Measurements from ENCODE around the gene SPATA46. TPM values are rescaled to one million over a fixed set of nuclear protein-coding genes. Genes with fewer than 3 reads are reported as not detected.

SPATA46 gene
- total RNA-seq, 1 donor from 2014 or later, result not detected

- H3K4me1 Mint-ChIP-seq, result peaks cover 3% of the 10 kb centered on the region
- no peak overlapping the region for H3K27ac Mint-ChIP-seq (ENCODE audit: unreplicated experiment)
- H3K36me3 Mint-ChIP-seq (ENCODE audit: low read depth), result no peaks in the 10 kb centered on the region
- H3K4me3 Mint-ChIP-seq, result no peak overlapping the region
- no peaks in the 10 kb centered on the region for H3K27me3 Mint-ChIP-seq (ENCODE audit: low read depth)
- TF ChIP-seq CTCF (conservative IDR thresholded peaks at IDR 0.05), result no peak
- no peaks in the 10 kb centered on the region for H3K9me3 Mint-ChIP-seq
- no peak for DNase-seq (ENCODE audit: low read depth, low spot score)
These were observed 29.1 kb upstream of the SPATA46 start for GRCh38 chr1:162405800-162406199.

GRCh38 chr1:162404550-162405160 is 28.0 kb upstream of the SPATA46 start:
- Mint-ChIP-seq H3K4me3 (no peak overlapping the region), H3K27me3 (ENCODE audit: low read depth) (peaks cover 2% of the 10 kb centered on the region), H3K4me1 (peaks cover 6% of the 10 kb centered on the region), H3K27ac (ENCODE audit: unreplicated experiment) (no peak overlapping the region), H3K36me3 (ENCODE audit: low read depth) (no peaks in the 10 kb centered on the region), H3K9me3 (no peaks in the 10 kb centered on the region)
- DNase-seq (ENCODE audit: low read depth, low spot score), result no peak
- no peak for TF ChIP-seq CTCF (conservative IDR thresholded peaks at IDR 0.05)

GRCh38 chr1:162400790-162401355 is 24.2 kb upstream of the SPATA46 start:
- Mint-ChIP-seq H3K27ac (ENCODE audit: unreplicated experiment) (no peak overlapping the region), H3K36me3 (ENCODE audit: low read depth) (no peaks in the 10 kb centered on the region), H3K9me3 (no peaks in the 10 kb centered on the region), H3K27me3 (ENCODE audit: low read depth) (peaks cover 21% of the 10 kb centered on the region), H3K4me1 (peaks cover 16% of the 10 kb centered on the region), H3K4me3 (no peak overlapping the region)
- TF ChIP-seq CTCF (conservative IDR thresholded peaks at IDR 0.05), result no peak
- no peak for DNase-seq (ENCODE audit: low read depth, low spot score)

GRCh38 chr1:162398999-162399580 is 22.4 kb upstream of the SPATA46 start:
- Mint-ChIP-seq H3K9me3 (no peaks in the 10 kb centered on the region), H3K36me3 (ENCODE audit: low read depth) (no peaks in the 10 kb centered on the region), H3K4me1 (peaks cover 16% of the 10 kb centered on the region), H3K27me3 (ENCODE audit: low read depth) (peaks cover 21% of the 10 kb centered on the region), H3K4me3 (no peak overlapping the region), H3K27ac (ENCODE audit: unreplicated experiment) (no peak overlapping the region)
- DNase-seq (ENCODE audit: low read depth, low spot score), result no peak
- no peak for TF ChIP-seq CTCF (conservative IDR thresholded peaks at IDR 0.05)

- no peaks in the 10 kb centered on the region for H3K36me3 Mint-ChIP-seq (ENCODE audit: low read depth)
- DNase-seq (ENCODE audit: low read depth, low spot score), result no peak
- H3K4me3 Mint-ChIP-seq, result no peak overlapping the region
- H3K27me3 Mint-ChIP-seq (ENCODE audit: low read depth), result peaks cover 21% of the 10 kb centered on the region
- H3K9me3 Mint-ChIP-seq, result no peaks in the 10 kb centered on the region
- no peak for TF ChIP-seq CTCF (conservative IDR thresholded peaks at IDR 0.05)
- H3K4me1 Mint-ChIP-seq, result peaks cover 16% of the 10 kb centered on the region
- H3K27ac Mint-ChIP-seq (ENCODE audit: unreplicated experiment), result no peak overlapping the region
These were observed 21.4 kb upstream of the SPATA46 start for GRCh38 chr1:162397943-162398560.

Data from neural crest cell (in vitro differentiated cells).